Measurements from ENCODE around the gene LRP1.
A peak's percentile ranks its signal among the peaks of the same experiment; 100 is the strongest.

LRP1 gene

DNA sequence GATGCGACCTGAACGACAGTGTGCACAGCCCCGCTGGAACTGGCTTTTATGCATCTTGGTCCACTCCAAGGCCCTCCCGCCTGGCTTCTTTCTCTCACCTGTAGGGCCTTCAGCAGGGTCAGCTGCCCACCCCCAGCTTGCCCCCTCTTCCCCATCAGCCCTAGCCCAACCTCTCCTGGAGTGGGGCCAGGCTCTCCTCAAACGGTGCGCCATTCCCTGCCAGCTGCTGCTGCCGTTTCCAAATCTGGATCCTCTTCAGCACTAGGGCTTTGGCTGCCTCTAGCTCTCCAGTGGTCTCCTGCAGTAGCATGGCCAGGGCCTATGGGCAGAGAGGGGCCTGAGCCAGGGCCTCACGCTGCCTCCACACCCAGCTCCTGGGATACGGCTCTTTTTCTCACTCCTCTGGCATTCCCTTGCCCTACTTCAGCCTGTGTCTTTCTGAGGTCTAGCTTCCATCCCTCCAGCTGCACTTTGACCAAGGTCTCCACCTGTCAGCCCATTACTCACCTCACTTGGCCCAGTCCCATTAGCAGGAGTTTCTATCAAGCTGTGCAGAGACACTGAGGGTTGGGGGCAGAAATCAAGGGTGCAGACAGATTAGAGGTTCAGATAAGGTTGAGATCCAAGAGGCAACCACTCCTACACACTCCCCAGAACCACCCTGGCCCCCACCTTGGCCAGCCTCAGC, 22.1 kb upstream of the LRP1 start:
- TF ChIP-seq POLR2AphosphoS5 (IDR thresholded peaks at IDR 0.05; ENCODE audit: low read depth, low read length) (no peak), POLR2A (IDR thresholded peaks at IDR 0.05; ENCODE audit: low read depth, low read length) (no peak), TAF1 (IDR thresholded peaks at IDR 0.05; ENCODE audit: borderline replicate concordance, low read depth, low read length) (no peak)
- FAIRE-seq (no peak), DNase-seq (ENCODE audit: insufficient read length) (no peak)

DNA sequence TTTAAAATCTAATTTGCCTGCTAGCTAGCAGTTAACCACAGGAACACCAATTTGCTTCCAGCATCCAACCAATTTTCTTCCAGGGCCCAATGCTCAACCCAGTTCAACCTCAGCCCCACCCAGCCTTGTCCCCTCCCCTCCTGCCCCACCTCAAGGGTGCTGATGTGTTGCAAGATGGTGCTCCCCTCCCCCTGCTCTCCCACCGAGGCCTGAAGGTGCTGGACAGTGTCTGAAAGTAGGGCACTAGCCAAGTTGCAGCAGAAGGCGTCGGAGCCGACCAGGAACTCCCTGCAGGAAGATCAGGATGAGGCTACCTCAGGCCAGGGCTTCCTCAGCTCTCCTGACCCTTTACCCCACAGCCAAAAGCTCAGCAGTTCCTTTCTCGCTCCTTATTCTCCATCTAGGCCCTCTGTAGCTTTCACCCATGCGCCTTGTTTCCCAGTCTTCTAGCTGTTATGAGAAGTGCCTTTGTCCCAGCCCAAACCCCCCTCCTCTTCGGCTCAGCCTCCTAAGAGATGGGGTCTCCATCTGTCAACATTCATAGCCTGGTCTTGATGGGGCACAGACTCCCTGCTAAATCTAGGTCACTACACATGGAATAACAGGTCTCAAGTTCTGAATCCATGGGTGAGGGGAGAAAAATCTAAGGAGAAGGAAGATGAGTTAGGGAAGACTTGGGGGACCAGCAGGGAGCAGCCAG, 20.7 kb upstream of the LRP1 start:
- DNase-seq (ENCODE audit: insufficient read length), result no peak
- TF ChIP-seq POLR2A (IDR thresholded peaks at IDR 0.05; ENCODE audit: low read depth, low read length), result no peak
- TF ChIP-seq POLR2AphosphoS5 (IDR thresholded peaks at IDR 0.05; ENCODE audit: low read depth, low read length), result no peak
- TF ChIP-seq TAF1 (IDR thresholded peaks at IDR 0.05; ENCODE audit: borderline replicate concordance, low read depth, low read length), result no peak
- no peak for FAIRE-seq

DNA sequence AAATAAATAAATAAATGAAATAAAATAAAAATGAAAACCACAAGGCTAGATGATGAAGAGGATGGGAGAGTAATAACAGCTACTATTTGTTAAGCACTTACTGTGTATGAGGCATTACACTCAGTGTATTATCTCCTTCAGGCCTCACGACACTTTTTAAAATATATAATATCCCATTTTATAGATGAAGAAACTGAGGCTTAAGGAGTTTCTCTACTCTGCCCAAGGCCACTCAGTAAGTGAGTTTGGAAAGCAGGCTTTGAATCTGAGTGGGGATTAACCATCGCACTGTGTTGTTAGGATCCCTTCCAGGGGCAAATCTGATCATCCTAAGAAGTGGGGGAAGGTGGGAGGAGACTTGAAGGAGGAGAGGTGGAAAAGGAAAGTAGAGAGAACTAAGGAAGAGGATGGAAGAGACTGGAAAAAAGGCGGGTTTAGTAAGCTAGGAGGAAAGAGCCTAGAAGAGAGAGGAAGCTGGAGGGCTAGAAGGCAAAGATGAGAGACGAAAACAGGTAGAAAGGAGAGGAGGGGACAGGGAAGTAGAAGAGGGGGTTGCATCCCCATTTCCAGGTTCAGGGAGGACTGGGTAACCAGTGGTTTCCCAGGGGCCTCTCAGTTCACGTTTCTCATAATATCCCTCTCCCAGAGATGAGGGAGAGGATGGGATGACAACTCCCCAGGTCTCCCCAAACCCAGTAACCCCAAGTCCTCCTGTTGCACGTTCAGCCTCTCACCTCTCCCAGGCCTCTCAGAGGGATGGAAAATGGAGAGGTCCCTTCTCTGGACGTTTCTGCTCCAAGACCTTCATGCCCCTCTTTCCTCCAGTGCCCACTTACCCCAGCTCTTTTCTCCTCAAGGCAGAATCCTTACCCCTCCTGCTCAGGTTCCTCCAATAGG, 18.8 kb upstream of the LRP1 start:
- FAIRE-seq, result peak; percentile 36

DNA sequence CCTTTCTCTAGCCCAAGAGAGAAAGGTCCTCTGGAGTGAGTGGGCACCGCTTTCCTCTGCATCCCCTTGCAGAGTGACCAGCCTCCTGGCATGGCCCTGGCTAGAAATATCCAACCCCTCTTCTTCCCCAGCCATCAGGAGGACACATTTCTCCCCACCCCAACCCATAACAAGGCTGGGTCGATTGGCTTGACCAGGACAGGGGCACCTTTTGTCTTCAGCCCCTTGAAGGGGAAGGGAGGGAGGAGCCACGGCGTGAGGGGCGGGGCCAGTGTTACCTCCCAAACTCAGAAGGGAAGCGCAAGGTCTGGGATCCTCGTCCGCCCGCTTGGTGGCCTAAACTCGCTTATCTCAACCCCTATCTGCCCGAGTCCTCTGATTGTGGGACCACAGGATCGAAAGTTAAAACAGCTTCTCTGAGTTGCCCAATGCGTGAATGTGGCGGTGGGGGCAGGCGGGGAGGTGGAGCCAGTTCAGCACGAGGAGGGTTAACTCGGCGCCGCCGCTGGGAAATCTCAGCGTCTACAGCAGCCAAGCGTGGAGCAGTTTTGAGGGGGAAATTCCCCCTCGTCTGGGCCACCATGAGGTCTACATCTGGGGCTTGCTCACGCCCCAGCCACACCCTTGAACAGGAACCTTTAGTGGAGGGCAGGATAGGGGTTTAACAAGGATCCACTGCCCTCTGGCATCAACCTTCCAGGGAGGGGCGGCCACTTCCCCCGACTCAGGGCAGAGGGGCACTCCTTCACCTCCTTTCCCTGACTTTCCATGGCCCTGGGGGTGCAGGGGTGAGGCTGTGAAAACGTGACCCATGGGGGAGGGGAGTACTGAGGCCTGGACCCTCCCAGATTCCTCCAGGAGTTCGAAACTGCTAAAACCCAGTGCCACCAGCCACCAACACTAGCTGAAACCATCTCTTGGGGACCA, 17.9 kb upstream of the LRP1 start:
- peak; percentile 57 for TF ChIP-seq POLR2A (IDR thresholded peaks at IDR 0.05; ENCODE audit: low read depth, low read length)
- TF ChIP-seq TAF1 (IDR thresholded peaks at IDR 0.05; ENCODE audit: borderline replicate concordance, low read depth, low read length), result peak; percentile 41; the same call in 1 of the 2 replicates
- TF ChIP-seq POLR2AphosphoS5 (IDR thresholded peaks at IDR 0.05; ENCODE audit: low read depth, low read length), result peak; percentile 61
- peak; percentile 62 for DNase-seq (ENCODE audit: insufficient read length)
- peak; percentile 99 for FAIRE-seq

More for the DNA sequence above, 18.8 kb upstream of the LRP1 start:
- TF ChIP-seq TAF1 (IDR thresholded peaks at IDR 0.05; ENCODE audit: borderline replicate concordance, low read depth, low read length), result no peak
- TF ChIP-seq POLR2AphosphoS5 (IDR thresholded peaks at IDR 0.05; ENCODE audit: low read depth, low read length), result no peak
- TF ChIP-seq POLR2A (IDR thresholded peaks at IDR 0.05; ENCODE audit: low read depth, low read length), result no peak
- peak; percentile 6 for DNase-seq (ENCODE audit: insufficient read length)

DNA sequence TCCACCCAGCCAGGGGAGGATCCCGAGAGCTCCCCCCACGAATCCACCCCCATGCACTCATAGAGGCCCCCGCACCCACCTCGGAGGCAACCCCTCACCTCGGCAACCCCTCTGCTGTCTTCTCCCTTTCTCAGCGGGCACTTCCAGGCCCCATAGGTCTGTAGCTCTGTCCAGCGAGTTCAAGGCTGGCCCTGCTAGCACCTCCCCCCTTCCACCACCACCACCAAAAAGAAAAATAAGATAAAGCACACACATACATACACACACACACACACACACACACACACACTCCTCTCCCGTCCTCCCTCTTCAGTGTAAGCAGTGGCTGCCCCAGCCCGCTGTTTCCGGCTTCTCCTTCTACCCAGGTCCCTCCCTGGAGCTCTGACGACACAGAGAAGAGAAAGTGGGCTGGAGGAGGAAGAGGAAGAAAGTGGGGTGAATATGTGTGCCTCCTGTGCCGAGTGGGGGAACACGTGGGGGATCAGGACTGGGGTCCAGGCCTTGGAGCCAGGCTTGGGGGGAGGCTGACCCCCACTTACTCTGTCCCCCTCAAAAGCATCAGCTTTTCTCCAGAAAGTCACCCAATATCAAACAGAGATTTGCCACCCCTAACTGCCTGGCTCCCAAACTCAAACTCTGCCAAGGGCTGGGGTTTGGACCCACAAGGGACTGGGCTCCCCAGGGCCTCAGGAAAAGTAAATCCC, 17.1 kb upstream of the LRP1 start, which contains the start of gene STAT6:
STAT6 (minus strand) TSS at position 332 of the 704 bp plus-strand sequence. CDS start 3,084 bp downstream, outside the sequence.
- TF ChIP-seq TAF1 (IDR thresholded peaks at IDR 0.05; ENCODE audit: borderline replicate concordance, low read depth, low read length) (peak; percentile 69; the same call in 1 of the 2 replicates), POLR2A (IDR thresholded peaks at IDR 0.05; ENCODE audit: low read depth, low read length) (peak; percentile 85), POLR2AphosphoS5 (IDR thresholded peaks at IDR 0.05; ENCODE audit: low read depth, low read length) (peak; percentile 66)
- peak; percentile 87 for FAIRE-seq
- peak; percentile 75 for DNase-seq (ENCODE audit: insufficient read length)

DNA sequence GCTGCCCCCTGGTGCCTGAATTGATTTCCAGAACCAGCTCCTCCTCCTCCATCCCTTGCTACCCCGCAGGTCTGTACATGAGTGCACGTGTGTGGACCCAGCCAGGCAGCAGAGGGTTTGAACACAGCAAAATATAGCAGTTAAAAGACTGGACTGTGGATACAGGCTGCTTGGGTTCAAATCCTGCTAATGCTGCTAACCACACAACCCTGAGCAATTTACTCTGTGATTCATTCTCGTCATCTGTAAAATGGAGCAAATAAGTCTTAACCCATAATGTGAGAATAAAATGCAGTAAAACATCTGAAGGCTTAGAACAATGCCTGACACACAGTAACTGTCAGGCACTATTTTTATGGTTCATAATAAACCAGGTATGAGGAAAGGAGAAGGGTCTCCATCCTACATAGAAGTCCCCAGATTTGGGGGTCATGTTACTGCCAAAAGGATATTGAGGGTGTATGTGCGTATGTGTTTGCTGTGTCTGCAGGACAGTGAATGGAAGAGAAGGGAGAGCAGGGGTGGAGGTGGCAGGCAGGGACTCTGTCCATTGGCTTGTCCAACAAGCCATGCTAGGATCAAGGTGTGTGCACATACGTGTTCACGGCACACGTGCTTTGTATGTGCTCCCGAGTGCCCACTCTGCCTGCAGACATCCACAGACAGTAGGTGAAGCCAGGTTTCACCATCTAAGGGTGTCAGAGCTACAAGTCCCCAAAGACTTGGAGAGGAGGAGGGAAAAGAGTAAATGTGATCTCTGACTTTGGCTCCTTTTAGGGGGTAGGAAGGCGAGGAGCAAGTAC, 15.6 kb upstream of the LRP1 start:
- DNase-seq (ENCODE audit: insufficient read length), result peak; percentile 80
- FAIRE-seq, result peak; percentile 81

DNA sequence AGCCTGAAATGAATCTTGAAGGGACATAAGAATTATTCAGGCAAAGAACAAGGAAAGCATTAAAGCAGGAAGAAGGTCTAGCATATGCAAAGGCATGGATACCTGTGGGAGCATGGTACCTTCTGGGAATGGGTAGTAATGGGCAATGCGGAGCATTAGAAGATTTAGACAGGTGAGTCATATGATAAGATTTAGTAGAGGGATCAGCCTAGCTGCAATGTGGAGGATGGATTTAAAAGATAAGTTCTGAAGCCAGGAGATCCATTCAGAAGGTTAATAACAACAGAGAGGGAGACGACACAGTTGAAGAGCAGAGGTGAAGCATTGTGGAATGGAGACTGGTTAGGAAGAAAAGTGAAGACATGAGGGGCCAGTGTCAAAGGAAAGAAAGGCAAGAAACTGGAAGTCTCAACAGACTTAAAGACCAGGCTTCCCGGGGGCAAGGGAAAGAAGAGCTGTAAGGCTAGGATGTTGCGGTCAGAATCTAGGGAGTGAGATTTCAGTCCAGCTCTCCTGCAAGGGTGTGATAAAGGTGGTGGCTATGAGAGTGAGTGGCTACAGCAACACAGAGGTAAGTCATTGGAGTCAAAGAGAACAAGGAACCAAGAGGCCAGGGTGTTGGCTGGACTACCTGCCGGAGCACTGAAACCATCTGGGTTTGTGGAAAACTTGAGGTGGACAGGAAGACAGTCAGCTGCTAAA, 11.6 kb upstream of the LRP1 start:
- FAIRE-seq (no peak), DNase-seq (ENCODE audit: insufficient read length) (no peak)
- TF ChIP-seq TAF1 (IDR thresholded peaks at IDR 0.05; ENCODE audit: borderline replicate concordance, low read depth, low read length) (no peak), POLR2AphosphoS5 (IDR thresholded peaks at IDR 0.05; ENCODE audit: low read depth, low read length) (no peak), POLR2A (IDR thresholded peaks at IDR 0.05; ENCODE audit: low read depth, low read length) (no peak)

More for the DNA sequence above, 15.6 kb upstream of the LRP1 start:
- no peak for TF ChIP-seq POLR2A (IDR thresholded peaks at IDR 0.05; ENCODE audit: low read depth, low read length)
- TF ChIP-seq POLR2AphosphoS5 (IDR thresholded peaks at IDR 0.05; ENCODE audit: low read depth, low read length), result no peak
- no peak for TF ChIP-seq TAF1 (IDR thresholded peaks at IDR 0.05; ENCODE audit: borderline replicate concordance, low read depth, low read length)

DNA sequence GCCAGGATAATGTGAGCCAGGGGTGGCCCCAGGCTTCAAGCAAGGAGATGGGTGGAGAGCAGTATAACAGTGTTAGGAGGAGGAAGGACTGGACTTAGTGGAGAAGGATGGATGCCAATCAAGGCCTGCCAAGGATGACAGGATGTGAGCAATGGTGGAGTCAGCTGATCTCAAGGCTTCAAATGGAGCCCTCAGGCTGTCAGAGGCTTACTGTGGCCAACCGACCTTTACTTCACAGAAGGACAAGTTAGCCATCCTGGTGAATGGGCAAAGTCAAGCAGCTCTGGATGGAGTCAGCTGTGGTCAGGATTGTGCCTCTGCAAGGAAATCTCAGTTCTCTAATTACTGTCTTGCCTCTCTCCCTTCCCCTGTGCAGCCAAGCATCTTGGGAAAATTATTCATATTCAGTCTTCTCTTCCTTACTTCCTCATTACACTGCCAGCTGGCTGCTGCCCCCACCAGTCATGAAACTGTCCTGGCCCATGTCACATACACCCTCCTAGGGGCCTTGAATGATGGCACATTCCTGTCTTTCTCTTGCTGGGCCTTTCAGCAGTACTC, 9.5 kb upstream of the LRP1 start:
- DNase-seq (ENCODE audit: insufficient read length), result no peak
- no peak for FAIRE-seq
- TF ChIP-seq POLR2A (IDR thresholded peaks at IDR 0.05; ENCODE audit: low read depth, low read length) (no peak), TAF1 (IDR thresholded peaks at IDR 0.05; ENCODE audit: borderline replicate concordance, low read depth, low read length) (no peak), POLR2AphosphoS5 (IDR thresholded peaks at IDR 0.05; ENCODE audit: low read depth, low read length) (no peak)

Measured in GM12892 (cell line).